ENCODE data around the gene LILRB4.
"Not testable (repeated sequence)": the region's sequence is repeated elsewhere in the genome, so short reads cannot be mapped to it uniquely, and the experiment has no call there.

LILRB4 gene

DNA sequence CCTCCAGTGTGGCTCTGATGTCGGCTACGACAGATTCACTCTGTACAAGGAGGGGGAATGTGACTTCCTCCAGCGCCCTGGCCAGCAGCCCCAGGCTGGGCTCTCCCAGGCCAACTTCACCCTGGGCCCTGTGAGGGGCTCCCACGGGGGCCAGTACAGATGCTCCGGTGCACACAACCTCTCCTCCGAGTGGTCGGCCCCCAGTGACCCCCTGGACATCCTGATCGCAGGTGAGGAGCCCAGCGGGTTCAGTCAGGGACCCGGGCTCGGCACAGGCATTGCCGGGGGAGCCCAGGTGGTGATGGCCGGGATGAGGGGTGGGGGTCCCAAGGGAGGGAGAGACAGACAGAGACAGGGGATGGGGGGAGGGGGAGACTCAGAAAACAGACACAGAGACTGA lies 34.9 kb downstream of the LILRB4 start:
- WGBS (ENCODE audit: insufficient coverage) = 91% methylated on average over 12 of the region's 13 CpGs
- DNase-seq = not testable (repeated sequence)

DNA sequence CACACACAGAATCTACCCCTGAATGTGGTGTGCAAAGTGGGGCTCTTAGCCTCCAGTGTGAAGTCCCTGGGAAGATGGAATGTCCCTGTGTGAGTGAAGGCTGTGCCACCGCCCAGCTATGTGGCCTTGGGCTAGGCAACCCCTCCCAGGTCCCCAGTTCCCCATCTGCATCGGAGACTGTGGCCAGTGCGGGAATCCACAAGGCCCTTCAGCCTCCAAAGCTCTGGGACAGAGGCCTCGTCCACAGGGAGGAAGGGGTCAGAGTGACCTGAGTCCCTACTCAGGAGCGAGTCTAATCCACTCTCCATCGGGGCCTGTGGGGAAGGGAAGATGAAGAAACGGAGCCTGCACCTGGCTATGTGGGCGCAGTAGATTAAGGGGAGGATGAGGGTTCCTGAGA lies 42.1 kb downstream of the LILRB4 start:
- ChIA-PET POLR2A (no interaction called here), CTCF (interaction anchor here (1.0 kb wide), 1 partner anchor 21 kb away, joined by 4 read pairs; no protein-coding TSS in a partner anchor)
- H3K36me3 ChIP-seq (ENCODE audit: control insufficient read depth in 4 of 4, insufficient read depth in 4 of 4, low read length in 3 of 4) = no peaks in the 10 kb centered on the region
- no peak overlapping the region for H3K4me3 ChIP-seq (ENCODE audit: control insufficient read depth in 1 of 7, extremely low read depth in 1 of 7, insufficient read depth in 4 of 7, low read depth in 2 of 7, low read length in 6 of 7)
- H3K4me1 ChIP-seq (ENCODE audit: control extremely low read depth in 1 of 4, control insufficient read depth in 4 of 4, insufficient read depth in 4 of 4, low read length in 3 of 4) = peaks cover 0 to 10% (median 8%) of the 10 kb centered on the region in 4 experiments
- H3K27me3 ChIP-seq (replicated peaks in 2 of 5; ENCODE audit: control insufficient read depth in 4 of 5, insufficient read depth in 5 of 5, low read length in 4 of 5) = peaks cover 0 to 17% (median 3%) of the 10 kb centered on the region in 5 experiments
- WGBS (ENCODE audit: insufficient coverage) = 87% methylated on average over 6 of the region's 8 CpGs
- no peak for DNase-seq
- H3K9me3 ChIP-seq (ENCODE audit: control extremely low read depth in 1 of 5, control insufficient read depth in 4 of 5, insufficient read depth in 2 of 5, low read depth in 1 of 5, low read length in 4 of 5) = no peaks in the 10 kb centered on the region
- H3K27ac ChIP-seq (ENCODE audit: insufficient read depth in 1 of 2, low read depth in 1 of 2, low read length in 2 of 2, poor library complexity in 1 of 2, severe bottlenecking in 2 of 2) = no peak overlapping the region

More for the DNA sequence above, 34.9 kb downstream of the LILRB4 start:
- peaks cover 0 to 14% (median 5%) of the 10 kb centered on the region in 5 experiments for H3K27me3 ChIP-seq (replicated peaks in 2 of 5; ENCODE audit: control insufficient read depth in 4 of 5, insufficient read depth in 5 of 5, low read length in 4 of 5)
- H3K9me3 ChIP-seq (ENCODE audit: control extremely low read depth in 1 of 5, control insufficient read depth in 4 of 5, insufficient read depth in 2 of 5, low read depth in 1 of 5, low read length in 4 of 5); H3K4me1 ChIP-seq (ENCODE audit: control extremely low read depth in 1 of 4, control insufficient read depth in 4 of 4, insufficient read depth in 4 of 4, low read length in 3 of 4); H3K4me3 ChIP-seq (ENCODE audit: control insufficient read depth in 1 of 7, extremely low read depth in 1 of 7, insufficient read depth in 4 of 7, low read depth in 2 of 7, low read length in 6 of 7); POLR2A ChIA-PET; CTCF ChIA-PET; H3K27ac ChIP-seq (ENCODE audit: insufficient read depth in 1 of 2, low read depth in 1 of 2, low read length in 2 of 2, poor library complexity in 1 of 2, severe bottlenecking in 2 of 2); H3K36me3 ChIP-seq (ENCODE audit: control insufficient read depth in 4 of 4, insufficient read depth in 4 of 4, low read length in 3 of 4): not testable (repeated sequence)

DNA sequence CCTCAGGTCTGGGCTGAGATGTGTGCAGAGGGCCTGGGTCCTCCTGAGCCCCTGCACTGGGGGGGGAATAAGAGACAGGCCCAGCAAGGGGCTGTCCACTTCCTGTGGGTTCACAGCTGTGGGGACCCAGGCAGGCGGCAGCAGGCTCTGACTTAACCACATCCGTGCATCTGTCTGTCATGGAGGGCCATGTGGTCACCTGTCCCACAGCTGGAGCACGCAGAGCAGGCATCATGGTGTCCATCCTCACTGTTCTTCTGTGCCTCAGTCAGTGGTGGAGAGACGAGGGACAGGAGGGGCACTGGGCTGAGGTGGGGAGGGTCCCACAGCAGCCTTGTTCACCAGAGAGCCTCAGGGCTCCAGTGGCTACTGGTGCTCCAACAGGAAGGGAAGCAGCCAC lies 45.2 kb downstream of the LILRB4 start:
- CTCF ChIA-PET = no interaction called here

DNA sequence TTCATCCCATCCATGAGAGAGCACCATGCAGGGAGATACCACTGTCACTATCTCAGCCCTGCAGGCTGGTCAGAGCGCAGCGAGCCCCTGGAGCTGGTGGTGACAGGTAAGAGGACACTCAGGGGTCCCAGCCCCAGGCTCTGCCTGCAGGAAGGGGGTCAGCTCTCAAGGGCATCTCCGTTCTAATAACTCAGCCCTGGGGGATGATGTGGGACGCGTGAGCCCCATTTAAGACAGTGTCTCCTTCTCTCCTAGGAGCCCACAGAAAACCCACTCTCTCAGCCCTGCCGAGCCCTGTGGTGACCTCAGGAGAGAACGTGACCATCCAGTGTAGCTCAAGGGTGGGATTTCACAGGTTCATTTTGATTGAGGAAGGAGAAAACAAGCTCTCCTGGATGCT lies 46.0 kb downstream of the LILRB4 start:
- Histone ChIP-seq H3K4me3 (ENCODE audit: control insufficient read depth in 1 of 7, extremely low read depth in 1 of 7, insufficient read depth in 4 of 7, low read depth in 2 of 7, low read length in 6 of 7) (no peak overlapping the region), H3K36me3 (ENCODE audit: control insufficient read depth in 4 of 4, insufficient read depth in 4 of 4, low read length in 3 of 4) (no peaks in the 10 kb centered on the region), H3K27ac (ENCODE audit: insufficient read depth in 1 of 2, low read depth in 1 of 2, low read length in 2 of 2, poor library complexity in 1 of 2, severe bottlenecking in 2 of 2) (no peak overlapping the region), H3K9me3 (ENCODE audit: control extremely low read depth in 1 of 5, control insufficient read depth in 4 of 5, insufficient read depth in 2 of 5, low read depth in 1 of 5, low read length in 4 of 5) (no peaks in the 10 kb centered on the region), H3K27me3 (replicated peaks in 2 of 5; ENCODE audit: control insufficient read depth in 4 of 5, insufficient read depth in 5 of 5, low read length in 4 of 5) (peaks cover 0 to 3% (median 0%) of the 10 kb centered on the region in 5 experiments), H3K4me1 (ENCODE audit: control extremely low read depth in 1 of 4, control insufficient read depth in 4 of 4, insufficient read depth in 4 of 4, low read length in 3 of 4) (peaks cover 0 to 10% (median 8%) of the 10 kb centered on the region in 4 experiments)
- ChIA-PET CTCF (no interaction called here), POLR2A (no interaction called here)
- DNase-seq = no peak
- 100% methylated on average over 3 of the region's 7 CpGs for WGBS (ENCODE audit: insufficient coverage)

More for the DNA sequence above, 45.2 kb downstream of the LILRB4 start:
- Histone ChIP-seq H3K9me3 (ENCODE audit: control extremely low read depth in 1 of 5, control insufficient read depth in 4 of 5, insufficient read depth in 2 of 5, low read depth in 1 of 5, low read length in 4 of 5) (no peaks in the 10 kb centered on the region), H3K27ac (ENCODE audit: insufficient read depth in 1 of 2, low read depth in 1 of 2, low read length in 2 of 2, poor library complexity in 1 of 2, severe bottlenecking in 2 of 2) (no peak overlapping the region), H3K36me3 (ENCODE audit: control insufficient read depth in 4 of 4, insufficient read depth in 4 of 4, low read length in 3 of 4) (no peaks in the 10 kb centered on the region), H3K27me3 (replicated peaks in 2 of 5; ENCODE audit: control insufficient read depth in 4 of 5, insufficient read depth in 5 of 5, low read length in 4 of 5) (peaks cover 0 to 10% (median 0%) of the 10 kb centered on the region in 5 experiments), H3K4me1 (ENCODE audit: control extremely low read depth in 1 of 4, control insufficient read depth in 4 of 4, insufficient read depth in 4 of 4, low read length in 3 of 4) (peaks cover 0 to 10% (median 8%) of the 10 kb centered on the region in 4 experiments), H3K4me3 (ENCODE audit: control insufficient read depth in 1 of 7, extremely low read depth in 1 of 7, insufficient read depth in 4 of 7, low read depth in 2 of 7, low read length in 6 of 7) (no peak overlapping the region)
- POLR2A ChIA-PET = no interaction called here
- peak in 2 of 3 donors; percentile 54 to 68 for DNase-seq
- WGBS (ENCODE audit: insufficient coverage) = 52% methylated on average over 4 of the region's 4 CpGs

DNA sequence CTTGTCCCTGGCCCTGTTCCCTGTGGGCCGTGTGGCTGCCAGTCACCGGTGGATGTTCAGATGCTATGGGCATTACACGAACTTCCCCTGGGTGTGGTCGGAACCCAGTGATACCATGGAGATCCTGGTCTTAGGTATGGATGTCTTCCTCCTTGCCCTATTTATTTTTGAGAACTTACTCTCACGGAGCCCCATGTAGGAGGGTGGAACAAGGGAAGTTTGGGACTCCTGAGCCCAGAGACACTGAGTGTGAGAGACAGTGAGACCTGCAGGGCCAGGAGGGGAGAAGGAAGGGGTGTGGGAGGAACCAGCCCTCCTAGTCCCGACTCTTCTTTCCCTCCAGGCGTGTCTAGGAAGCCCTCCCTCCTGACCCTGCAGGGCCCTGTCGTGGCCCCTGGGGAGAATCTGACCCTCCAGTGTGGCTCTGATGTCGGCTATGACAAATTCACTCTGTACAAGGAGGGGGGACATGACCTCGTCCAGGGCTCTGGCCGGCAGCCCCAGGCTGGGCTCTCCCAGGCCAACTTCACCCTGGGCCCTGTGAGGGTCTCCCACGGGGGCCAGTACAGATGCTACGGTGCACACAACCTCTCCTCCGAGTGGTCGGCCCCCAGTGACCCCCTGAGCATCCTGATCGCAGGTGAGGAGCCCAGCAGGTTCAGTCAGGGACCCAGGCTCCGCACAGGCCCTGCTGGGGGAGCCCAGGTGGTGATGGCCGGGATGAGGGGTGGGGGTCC lies 46.6 kb downstream of the LILRB4 start:
- WGBS (ENCODE audit: insufficient coverage) = 94% methylated on average over 12 of the region's 18 CpGs
- Histone ChIP-seq H3K4me1 (ENCODE audit: control extremely low read depth in 1 of 4, control insufficient read depth in 4 of 4, insufficient read depth in 4 of 4, low read length in 3 of 4) (peaks cover 0 to 10% (median 8%) of the 10 kb centered on the region in 4 experiments), H3K9me3 (ENCODE audit: control extremely low read depth in 1 of 5, control insufficient read depth in 4 of 5, insufficient read depth in 2 of 5, low read depth in 1 of 5, low read length in 4 of 5) (no peaks in the 10 kb centered on the region), H3K4me3 (ENCODE audit: control insufficient read depth in 1 of 7, extremely low read depth in 1 of 7, insufficient read depth in 4 of 7, low read depth in 2 of 7, low read length in 6 of 7) (no peak overlapping the region), H3K36me3 (ENCODE audit: control insufficient read depth in 4 of 4, insufficient read depth in 4 of 4, low read length in 3 of 4) (no peaks in the 10 kb centered on the region), H3K27ac (ENCODE audit: insufficient read depth in 1 of 2, low read depth in 1 of 2, low read length in 2 of 2, poor library complexity in 1 of 2, severe bottlenecking in 2 of 2) (no peak overlapping the region), H3K27me3 (replicated peaks in 2 of 5; ENCODE audit: control insufficient read depth in 4 of 5, insufficient read depth in 5 of 5, low read length in 4 of 5) (peaks cover 0 to 2% (median 0%) of the 10 kb centered on the region in 5 experiments)
- CTCF ChIA-PET = no interaction called here
- DNase-seq = no peak
- POLR2A ChIA-PET = no interaction called here

DNA sequence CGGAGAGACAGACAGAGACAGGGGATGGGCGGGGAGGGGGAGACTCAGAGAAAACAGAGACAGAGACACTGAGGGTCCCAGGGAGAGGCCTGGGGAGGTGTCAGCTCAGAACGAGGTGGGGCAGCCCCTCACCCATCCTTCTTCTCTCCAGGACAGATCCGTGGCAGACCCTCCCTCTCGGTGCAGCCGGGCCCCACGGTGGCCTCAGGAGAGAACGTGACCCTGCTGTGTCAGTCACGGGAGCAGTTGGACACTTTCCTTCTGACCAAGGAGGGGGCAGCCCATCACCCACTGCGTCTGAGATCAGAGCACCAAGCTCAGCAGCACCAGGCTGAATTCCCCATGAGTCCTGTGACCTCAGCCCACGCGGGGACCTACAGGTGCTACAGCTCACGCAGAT lies 47.2 kb downstream of the LILRB4 start:
- WGBS (ENCODE audit: insufficient coverage) = 85% methylated on average over 11 of the region's 13 CpGs
- DNase-seq; H3K27me3 ChIP-seq (replicated peaks in 2 of 5; ENCODE audit: control insufficient read depth in 4 of 5, insufficient read depth in 5 of 5, low read length in 4 of 5); H3K9me3 ChIP-seq (ENCODE audit: control extremely low read depth in 1 of 5, control insufficient read depth in 4 of 5, insufficient read depth in 2 of 5, low read depth in 1 of 5, low read length in 4 of 5); H3K4me3 ChIP-seq (ENCODE audit: control insufficient read depth in 1 of 7, extremely low read depth in 1 of 7, insufficient read depth in 4 of 7, low read depth in 2 of 7, low read length in 6 of 7); H3K36me3 ChIP-seq (ENCODE audit: control insufficient read depth in 4 of 4, insufficient read depth in 4 of 4, low read length in 3 of 4); CTCF ChIA-PET; H3K27ac ChIP-seq (ENCODE audit: insufficient read depth in 1 of 2, low read depth in 1 of 2, low read length in 2 of 2, poor library complexity in 1 of 2, severe bottlenecking in 2 of 2); POLR2A ChIA-PET: not testable (repeated sequence)
- peaks cover 0 to 10% (median 8%) of the 10 kb centered on the region in 4 experiments for H3K4me1 ChIP-seq (ENCODE audit: control extremely low read depth in 1 of 4, control insufficient read depth in 4 of 4, insufficient read depth in 4 of 4, low read length in 3 of 4)
